DMS153 treated with DMSO at 0.1 percent for 48 hours (cell line): ENCODE measurements around the gene NUP62.

ENCODE experiments used
- DNase-seq: peaks from one replicate; lab custom pipeline; 2025; ENCODE audit not compliant: unreplicated experiment; lab: John Stamatoyannopoulos, UW

NUP62 gene

GRCh38 chr19:49906879-49907564 lies 22.3 kb downstream of the NUP62 start:
- DNase-seq, result no peak

GRCh38 chr19:49904136-49904535 lies 25.2 kb downstream of the NUP62 start:
- DNase-seq, result no peak

GRCh38 chr19:49896863-49897621 lies 32.3 kb downstream of the NUP62 start, which contains the start of gene IL4I1:
IL4I1 (minus strand) TSS chr19:49896887; CDS start chr19:49896160, 727 bp downstream.
- no peak for DNase-seq

- no peak for DNase-seq
Measured at GRCh38 chr19:49895566-49896297, 33.6 kb downstream of the NUP62 start.

- DNase-seq, result no peak
Measured at GRCh38 chr19:49894879-49895565, 34.3 kb downstream of the NUP62 start.

- DNase-seq, result no peak
Measured at GRCh38 chr19:49894011-49894664, 35.2 kb downstream of the NUP62 start.

GRCh38 chr19:49892716-49893115 lies 36.6 kb downstream of the NUP62 start:
- no peak for DNase-seq

GRCh38 chr19:49891393-49891792 lies 37.9 kb downstream of the NUP62 start:
- DNase-seq, result no peak

GRCh38 chr19:49890349-49891311 lies 38.7 kb downstream of the NUP62 start:
- DNase-seq, result no peak

- DNase-seq, result no peak
Measured at GRCh38 chr19:49889687-49890348, 39.5 kb downstream of the NUP62 start.

- no peak for DNase-seq
Measured at GRCh38 chr19:49889038-49889686, 40.1 kb downstream of the NUP62 start.

- DNase-seq, result no peak
Measured at GRCh38 chr19:49888510-49888824, 40.8 kb downstream of the NUP62 start.

GRCh38 chr19:49887665-49888509 lies 41.4 kb downstream of the NUP62 start:
- peak; percentile 21 for DNase-seq

- peak; percentile 61 for DNase-seq
Measured at GRCh38 chr19:49887037-49887664, 42.2 kb downstream of the NUP62 start.

GRCh38 chr19:49884760-49885159 lies 44.5 kb downstream of the NUP62 start:
- DNase-seq, result no peak

GRCh38 chr19:49884109-49884508 lies 45.2 kb downstream of the NUP62 start:
- DNase-seq, result no peak

- DNase-seq, result no peak
Measured at GRCh38 chr19:49883094-49883493, 46.2 kb downstream of the NUP62 start.
